ENCODE data around the gene PEF1.

Gene PEF1

DNA sequence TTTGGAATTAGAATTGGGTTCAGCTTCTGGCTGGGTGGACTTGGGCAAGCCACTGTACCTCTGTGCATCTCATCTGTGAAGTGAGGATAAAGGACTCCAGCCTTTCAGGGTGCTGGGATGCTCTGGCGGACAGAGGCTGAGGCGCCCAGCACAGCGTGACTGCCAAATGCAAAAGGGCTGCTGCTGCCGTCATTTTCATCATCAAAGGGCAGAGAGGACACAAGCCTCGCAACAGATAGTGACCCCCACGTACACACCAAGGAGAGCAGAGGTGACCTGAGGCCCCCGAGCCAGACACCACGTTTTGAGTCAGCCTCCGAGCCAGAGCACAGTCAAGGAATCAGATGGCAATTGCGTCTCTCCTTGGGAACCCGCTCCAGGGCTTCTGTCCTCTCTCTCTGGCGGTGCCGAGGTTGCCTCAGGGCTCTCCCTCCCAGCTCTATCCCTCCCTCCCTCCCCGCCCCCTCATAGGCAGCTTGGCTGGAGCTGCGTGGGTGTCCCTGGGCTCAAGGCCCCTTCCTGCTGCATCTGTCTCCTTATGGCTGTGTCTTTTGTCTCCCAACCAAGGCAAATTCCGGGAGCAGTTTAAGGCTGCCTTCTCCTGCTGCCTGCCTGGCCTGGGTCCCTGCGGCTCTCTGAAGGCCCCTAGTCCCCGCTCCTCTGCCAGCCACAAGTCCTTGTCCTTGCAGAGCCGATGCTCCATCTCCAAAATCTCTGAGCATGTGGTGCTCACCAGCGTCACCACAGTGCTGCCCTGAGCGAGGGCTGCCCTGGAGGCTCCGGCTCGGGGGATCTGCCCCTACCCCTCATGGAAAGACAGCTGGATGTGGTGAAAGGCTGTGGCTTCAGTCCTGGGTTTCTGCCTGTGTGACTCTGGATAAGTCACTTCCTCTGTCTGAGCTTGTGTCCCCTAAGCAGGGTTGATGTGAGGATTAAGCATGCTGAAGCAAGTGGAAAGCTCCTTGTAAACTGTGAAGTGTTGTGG, 18.2 kb downstream of the PEF1 start:
- DNase-seq = no peak

DNA sequence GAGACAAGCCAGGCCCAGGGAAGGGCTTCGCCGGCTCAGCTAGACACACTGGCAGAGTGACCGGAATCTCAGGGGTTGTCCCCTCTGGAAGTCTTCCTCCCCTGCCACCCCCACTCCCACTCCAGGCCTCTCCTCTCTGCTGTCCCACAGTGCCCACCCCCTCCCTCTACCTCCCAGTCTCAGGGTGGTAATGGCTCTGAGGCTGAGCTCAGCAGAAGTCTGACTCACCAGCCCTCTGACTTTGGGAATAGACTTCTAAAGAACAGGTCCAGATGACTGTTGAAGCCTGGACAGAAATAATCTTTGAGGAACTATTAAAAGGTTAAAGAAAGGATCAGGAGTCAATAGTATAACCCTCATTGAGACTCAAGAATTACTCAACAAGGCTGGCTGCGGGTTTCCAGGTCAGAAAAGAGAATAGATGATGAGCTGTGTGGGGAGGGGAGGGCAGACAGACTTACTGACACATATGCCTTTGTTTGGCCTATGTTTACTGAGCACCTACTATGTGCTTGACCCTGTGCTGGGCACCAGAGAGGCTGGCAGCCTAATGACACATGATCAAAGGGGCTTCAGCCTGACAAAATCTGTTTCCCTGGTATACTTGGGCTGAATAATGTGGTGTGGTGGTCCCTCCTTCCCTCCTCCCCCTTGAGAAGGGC, 19.0 kb downstream of the PEF1 start:
- no peak for DNase-seq

- no peak for DNase-seq
Measured at GRCh38 chr1:31624731-31625514, 19.8 kb downstream of the PEF1 start.

DNA sequence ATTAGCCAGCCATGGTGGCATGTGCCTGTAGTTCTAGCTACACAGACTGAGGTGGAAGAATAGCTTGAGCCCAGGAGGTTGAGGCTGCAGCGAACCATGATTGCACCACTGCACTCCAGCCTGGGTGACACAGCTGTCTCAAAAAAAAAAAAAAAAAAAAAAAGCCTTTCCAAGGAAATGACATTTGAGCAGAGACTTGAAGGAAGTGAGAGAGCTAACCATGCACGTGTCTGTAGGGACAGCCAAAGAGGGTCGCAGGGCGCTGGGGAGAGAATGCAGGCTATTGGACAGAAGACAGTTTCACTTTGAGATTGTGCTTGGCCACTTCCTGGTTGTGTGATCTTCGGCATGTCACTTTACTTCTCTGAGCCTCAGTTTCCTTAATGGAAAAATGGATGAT, 20.4 kb downstream of the PEF1 start:
- no peak for DNase-seq

DNA sequence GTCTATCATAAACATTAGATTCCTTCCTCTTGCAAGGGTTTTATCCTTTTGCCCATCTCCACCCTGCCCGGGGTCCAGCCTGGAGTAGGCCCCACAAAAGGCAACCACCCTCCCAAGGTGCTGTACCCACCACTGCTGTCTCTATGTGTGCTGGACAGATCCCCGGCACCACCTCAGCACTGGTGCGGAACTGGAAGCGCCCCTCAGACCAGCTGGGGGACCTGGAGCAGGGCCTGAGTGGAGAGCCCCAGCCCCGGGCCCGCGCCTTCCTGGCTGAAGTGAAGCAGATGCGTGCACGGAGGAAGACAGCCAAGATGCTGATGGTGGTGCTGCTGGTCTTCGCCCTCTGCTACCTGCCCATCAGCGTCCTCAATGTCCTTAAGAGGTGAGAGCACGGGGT, 21.3 kb downstream of the PEF1 start:
- no peak for DNase-seq

DNA sequence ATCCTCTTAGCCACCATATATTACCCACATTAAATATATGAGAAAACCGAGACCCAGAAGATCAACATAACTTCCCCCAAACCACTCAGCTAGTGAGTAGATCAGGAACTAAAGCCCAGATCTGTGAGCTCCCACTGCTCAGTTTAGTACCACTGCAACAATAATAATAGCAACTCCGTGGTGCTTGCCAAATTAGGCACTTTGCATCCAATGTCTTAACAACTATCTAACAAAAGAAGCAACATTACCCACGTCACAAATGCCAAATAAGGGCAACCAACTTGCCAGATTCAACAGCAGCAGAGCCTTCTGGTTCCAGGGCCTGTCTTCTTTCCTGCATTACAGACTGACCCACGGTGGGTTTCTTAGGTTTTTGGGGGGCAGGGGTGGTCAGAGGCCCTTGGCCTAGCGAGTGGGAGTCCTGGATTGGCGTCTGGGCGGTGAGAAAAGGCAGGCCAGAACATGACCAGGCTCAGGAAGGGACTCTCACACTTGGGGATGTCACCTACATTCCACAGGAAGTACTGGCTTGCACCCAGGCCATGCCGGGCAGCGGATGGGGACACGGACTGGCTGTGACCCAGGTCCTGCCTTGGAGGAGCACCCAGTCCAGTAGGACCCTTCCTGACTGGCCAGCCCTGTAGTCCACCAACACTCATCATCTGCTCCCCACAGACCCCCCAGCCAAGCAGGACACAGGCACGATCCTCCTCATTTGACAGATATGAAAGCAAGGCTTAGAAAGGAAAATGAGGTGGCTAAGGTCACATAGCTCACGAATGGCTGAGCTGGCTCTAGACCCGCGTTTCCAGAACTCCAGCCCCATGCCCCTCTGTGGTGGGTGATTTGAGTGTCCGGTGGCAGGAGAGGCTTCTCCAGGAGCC, 22.6 kb downstream of the PEF1 start:
- no peak for DNase-seq

DNA sequence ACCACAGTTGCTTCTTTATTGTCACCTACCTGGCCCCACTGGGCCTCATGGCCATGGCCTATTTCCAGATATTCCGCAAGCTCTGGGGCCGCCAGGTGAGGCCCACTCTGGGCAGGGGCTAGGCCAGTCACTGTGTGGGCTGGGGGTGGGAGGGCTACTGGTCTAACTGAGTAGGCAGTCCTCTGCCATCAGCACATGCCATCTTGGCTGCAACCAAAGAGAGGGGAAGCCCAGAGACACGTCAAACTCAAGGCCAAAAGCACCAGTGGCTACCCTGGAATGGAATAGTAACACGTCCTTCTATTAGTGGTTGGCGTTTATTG, 23.2 kb downstream of the PEF1 start:
- no peak for DNase-seq

GRCh38 chr1:31620631-31621497, 23.8 kb downstream of the PEF1 start:
- no peak for DNase-seq

DNA sequence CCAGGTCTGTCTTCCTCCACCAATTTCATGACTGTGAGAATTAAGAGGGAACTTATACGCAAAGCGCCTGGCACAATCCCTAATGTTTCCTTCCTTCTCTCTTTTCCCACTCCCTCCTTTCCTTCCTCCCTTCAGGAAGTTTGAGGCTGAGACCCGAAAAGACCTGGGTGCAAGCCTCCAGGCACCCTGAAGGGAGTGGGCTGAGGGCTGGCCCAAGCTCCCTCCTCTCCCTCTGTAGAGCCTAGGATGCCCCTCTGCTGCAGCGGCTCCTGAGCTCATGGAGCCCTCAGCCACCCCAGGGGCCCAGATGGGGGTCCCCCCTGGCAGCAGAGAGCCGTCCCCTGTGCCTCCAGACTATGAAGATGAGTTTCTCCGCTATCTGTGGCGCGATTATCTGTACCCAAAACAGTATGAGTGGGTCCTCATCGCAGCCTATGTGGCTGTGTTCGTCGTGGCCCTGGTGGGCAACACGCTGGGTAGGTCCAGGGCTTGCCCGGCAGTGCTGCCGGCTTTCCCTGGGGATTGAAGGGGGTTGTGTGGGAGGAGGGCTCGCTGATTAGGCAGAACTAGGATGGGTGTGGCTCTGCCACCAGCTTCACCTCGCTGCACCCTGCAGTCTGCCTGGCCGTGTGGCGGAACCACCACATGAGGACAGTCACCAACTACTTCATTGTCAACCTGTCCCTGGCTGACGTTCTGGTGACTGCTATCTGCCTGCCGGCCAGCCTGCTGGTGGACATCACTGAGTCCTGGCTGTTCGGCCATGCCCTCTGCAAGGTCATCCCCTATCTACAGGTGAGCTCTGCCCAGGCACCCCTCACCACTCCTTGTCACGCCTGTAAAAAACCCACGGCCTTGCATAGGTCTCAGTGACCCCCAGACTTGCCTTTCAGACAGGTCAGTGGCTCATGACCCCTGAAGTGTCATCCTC, 25.5 kb downstream of the PEF1 start:
- DNase-seq = no peak

DNA sequence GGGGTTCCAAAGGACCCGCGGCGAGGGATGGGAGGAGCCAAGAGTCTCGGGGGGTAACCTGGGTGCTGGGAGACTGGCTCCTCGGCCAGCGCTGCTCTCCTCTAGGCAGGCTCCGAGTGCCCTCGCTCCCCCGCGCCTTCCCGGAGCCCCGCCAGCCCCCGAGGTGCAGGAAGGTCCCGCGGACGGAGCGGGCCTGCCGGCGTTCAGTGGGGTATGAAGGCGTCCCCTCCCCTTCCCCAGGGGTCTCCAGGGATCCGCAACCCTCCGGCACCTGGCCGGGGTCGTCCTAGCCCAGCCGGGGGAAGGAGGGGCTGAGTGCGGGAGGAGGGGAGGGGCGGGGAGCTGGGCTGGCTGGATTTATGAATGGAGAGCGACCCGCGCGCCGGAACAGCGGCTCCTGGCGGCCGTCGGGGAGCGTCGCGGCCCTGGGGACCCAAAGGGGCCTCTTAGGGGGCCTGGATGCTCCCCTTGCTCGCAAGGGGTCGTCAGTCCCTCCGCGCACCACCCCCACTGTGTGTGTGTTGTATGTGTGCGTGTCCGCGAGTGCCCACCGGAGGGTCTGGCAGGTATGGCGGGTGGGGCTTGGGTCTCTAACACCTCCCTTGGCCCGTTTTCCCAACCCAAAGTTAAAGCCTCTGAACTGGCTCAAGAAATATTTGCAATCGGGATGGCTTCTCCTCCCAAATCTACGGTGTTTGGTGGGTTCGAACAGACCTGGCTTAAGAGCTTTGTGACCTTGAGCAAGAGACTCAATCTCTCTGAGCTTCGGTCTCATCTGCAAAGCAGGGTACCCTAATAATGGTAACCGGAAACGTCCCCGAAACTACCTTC, 26.5 kb downstream of the PEF1 start:
- peak; percentile 66 for DNase-seq

- no peak for DNase-seq
Measured at GRCh38 chr1:31617218-31617915, 27.3 kb downstream of the PEF1 start, which contains the start of gene HCRTR1. Gene HCRTR1, plus strand, starts transcription at chr1:31617689. Its CDS starts 1,504 bp downstream, at chr1:31619193.

DNA sequence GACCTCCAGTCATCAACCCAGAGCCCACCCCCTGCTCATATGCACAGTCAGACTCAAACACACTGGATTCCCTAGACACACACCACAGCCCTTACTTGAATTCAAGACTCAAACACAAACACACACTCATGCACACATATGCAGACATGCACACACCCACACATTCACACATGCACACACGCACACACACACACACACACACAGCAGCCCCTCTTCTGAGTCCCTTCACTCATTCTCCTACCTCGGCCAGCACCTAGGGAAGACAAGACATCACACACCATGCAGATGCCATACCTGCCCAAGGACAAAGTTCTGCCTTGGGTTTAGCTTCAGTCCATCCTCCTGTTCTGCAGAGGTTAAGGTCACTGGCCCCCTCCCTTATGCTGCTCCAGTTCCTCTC, 28.7 kb downstream of the PEF1 start:
- DNase-seq = no peak

DNA sequence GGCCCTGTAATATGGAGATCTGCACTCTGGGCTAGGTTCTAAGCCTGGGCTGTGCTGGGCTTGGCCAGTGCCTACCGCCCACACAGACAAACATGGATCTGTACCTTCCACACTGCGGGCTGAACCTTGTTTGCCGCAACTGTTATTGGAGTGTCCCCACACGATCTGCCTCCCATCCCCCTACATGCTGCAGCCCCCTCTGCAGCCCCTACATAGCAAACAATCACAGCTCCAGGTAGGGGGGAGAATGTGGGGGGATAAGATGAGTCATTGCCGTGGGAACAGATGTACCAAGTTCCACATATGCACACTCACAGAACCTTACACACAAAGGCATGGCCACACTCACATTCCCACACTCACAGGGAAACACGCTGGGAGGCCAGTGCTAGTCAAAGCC, 29.3 kb downstream of the PEF1 start:
- DNase-seq = no peak

DNA sequence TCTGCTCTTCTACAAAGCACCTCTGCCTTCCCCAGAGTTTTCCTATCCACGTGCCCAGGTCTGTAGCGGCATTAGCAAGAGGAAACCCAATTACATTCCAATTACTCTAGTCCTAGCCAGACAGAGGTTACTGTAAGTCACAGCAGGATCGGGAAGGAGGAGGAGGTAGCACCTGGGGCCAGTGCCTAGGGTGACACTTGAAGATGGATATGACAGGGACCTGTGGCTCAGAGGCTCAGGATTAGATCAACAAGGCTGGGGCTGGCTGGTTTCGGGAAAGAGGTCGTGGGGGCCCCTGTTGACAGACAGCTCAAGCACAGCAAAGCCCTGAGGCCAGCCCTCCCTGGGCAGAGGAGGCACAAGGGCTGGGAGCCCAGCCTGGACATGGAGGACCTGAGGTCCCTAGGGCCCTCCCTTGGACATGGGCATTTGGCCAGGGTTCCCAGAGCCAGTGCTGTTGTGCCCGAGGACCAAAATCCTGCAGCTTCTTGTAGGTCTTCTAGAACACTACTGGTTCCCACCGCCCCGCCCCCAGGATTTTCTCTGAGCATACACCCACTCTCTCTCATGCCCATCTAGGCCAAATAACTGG, 30.2 kb downstream of the PEF1 start:
- no peak for DNase-seq

DNA sequence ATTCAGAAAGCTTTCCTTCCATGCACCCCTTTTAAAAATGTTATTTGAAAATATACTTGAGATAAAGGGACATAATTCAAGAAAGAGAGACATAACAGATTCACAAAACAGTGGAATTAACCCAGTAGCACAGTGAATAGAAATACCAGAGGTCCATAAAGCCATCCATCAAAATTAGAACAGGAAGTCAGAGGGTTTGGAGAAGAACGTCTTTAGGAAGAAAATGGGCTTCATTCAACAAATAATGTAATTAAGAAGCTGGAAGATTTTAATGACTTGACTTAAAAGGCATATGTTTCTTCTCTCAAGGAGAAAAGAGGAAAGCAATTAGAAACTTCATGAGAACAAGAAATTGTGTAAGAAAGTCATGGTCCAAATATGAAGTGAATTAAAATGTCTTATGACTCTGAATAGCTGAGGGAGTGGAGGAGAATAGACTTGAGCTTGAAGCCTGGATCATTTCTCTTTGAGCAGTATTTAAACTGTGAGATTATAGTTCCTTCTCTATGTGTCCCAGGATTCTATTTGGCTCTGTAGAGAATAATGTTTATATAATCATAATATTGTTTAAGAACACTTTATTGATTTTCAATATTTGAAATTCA, 35.1 kb downstream of the PEF1 start:
- no peak for DNase-seq

DNA sequence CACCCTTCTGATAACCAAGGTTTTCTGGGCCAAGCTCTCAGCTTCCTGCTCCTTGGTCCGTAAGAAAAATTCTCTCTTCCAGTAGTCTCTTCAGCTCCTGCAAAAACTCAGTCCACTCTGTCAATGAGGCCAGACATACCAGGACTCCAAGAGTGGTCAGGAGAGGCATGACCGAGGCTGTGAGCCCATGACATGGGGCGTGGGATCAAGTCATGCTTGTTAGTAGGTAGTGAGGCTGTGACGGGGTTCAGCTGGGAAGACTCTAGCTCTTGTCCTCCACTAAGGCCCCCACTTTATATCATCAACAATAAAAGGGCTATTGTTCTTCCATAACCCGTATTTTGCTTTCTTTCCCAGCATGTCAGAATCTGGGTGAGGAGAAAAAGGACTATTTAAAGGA, 37.3 kb downstream of the PEF1 start:
- DNase-seq = no peak

DNA sequence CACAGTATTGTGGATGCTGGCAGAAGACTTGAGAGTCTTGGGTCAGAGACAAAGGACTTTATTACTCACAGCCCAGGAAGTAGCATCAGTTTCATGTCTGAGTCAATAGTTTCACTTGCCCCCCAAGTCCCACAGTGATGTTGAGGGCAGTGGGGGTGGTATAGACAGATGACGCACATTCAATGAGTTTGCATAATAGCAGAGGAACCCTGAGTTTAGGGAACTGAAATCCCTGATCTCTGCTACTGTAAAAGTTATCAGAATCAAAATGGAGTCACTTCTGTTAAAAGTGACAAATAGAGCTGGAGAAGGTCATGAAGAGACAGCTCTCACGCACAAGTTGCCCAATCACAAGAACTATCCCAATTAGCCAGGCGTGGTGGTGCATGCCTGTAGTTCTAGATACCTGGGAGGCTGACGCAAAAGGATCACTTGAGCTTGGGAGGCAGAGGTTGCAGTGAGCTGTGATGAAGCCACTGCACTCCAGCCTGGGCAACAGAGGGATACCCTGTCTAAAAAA, 38.7 kb downstream of the PEF1 start:
- no peak for DNase-seq

GRCh38 chr1:31602081-31602480, 42.6 kb downstream of the PEF1 start:
- DNase-seq = no peak

Measured in 8988T (cell line).